A549 (cell line): ENCODE results near the gene CTIF.

Experiments
- GATA3 ChIP-seq: IDR thresholded peaks from 2 replicates; pipeline ENCODE4 v1.6.1; 2012; ENCODE audit warnings: borderline replicate concordance
- HDAC2 ChIP-seq: fragments of 200-600 bp; sonication (generic); IDR thresholded peaks from 2 replicates; pipeline ENCODE4 v1.6.1; 2016
- POLR2A ChIP-seq: IDR thresholded peaks from 2 replicates; pipeline ENCODE4 v1.6.1; 2012; ENCODE audit warnings: mild to moderate bottlenecking, low read length
- SMC3 ChIP-seq: fragments of >200 bp; sonication (Bioruptor Twin); formaldehyde crosslinking; IDR thresholded peaks from 3 replicates; pipeline ENCODE4 v1.6.1; 2018; ENCODE audit warnings: inconsistent platforms
- ZC3H11A ChIP-seq: fragments of 450-650 bp; IDR thresholded peaks from 2 replicates; pipeline ENCODE4 v1.6.1; 2014; ENCODE audit warnings: antibody characterized with exemption, mild to moderate bottlenecking
- TF ChIP-seq, protein P1 (sequence below): fragments of >200 bp; sonication (Bioruptor Twin); formaldehyde crosslinking; IDR thresholded peaks from 3 replicates; pipeline ENCODE4 v1.5.1; 2016
- TF ChIP-seq, protein P2 (sequence below): IDR thresholded peaks from 2 replicates; pipeline ENCODE4 v1.6.1; 2012

GRCh38 chr18:48788373-48788772 is 249.5 kb downstream of the CTIF start:
- TF ChIP-seq, protein P1, sequence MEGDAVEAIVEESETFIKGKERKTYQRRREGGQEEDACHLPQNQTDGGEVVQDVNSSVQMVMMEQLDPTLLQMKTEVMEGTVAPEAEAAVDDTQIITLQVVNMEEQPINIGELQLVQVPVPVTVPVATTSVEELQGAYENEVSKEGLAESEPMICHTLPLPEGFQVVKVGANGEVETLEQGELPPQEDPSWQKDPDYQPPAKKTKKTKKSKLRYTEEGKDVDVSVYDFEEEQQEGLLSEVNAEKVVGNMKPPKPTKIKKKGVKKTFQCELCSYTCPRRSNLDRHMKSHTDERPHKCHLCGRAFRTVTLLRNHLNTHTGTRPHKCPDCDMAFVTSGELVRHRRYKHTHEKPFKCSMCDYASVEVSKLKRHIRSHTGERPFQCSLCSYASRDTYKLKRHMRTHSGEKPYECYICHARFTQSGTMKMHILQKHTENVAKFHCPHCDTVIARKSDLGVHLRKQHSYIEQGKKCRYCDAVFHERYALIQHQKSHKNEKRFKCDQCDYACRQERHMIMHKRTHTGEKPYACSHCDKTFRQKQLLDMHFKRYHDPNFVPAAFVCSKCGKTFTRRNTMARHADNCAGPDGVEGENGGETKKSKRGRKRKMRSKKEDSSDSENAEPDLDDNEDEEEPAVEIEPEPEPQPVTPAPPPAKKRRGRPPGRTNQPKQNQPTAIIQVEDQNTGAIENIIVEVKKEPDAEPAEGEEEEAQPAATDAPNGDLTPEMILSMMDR, result no peak
- TF ChIP-seq SMC3 (no peak), POLR2A (no peak), ZC3H11A (no peak), HDAC2 (no peak), GATA3 (no peak)
- TF ChIP-seq, protein P2, sequence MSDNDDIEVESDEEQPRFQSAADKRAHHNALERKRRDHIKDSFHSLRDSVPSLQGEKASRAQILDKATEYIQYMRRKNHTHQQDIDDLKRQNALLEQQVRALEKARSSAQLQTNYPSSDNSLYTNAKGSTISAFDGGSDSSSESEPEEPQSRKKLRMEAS, result no peak
